ENCODE results near the gene COL27A1.

- TF ChIP-seq POLR2AphosphoS5 (IDR thresholded peaks at IDR 0.05), result no peak
- peak; percentile 73 to 91 (median 80) for TF ChIP-seq CTCF (IDR thresholded peaks at IDR 0.05)
- TF ChIP-seq POLR2A (IDR thresholded peaks at IDR 0.05), result no peak
- TF ChIP-seq EP300 (IDR thresholded peaks at IDR 0.05), result no peak
Measured at GRCh38 chr9:114108016-114108833, 47.1 kb upstream of the COL27A1 start.
